Progenitor cell of endocrine pancreas (in vitro differentiated cells): ENCODE data around the gene KATNB1. TPM values are rescaled to one million over a fixed set of nuclear protein-coding genes. Genes with fewer than 3 reads are reported as not detected.
A peak's percentile ranks its signal among the peaks of the same experiment; 100 is the strongest.

Experiments
- DNase-seq: peaks from one replicate; pipeline ENCODE4 v3.0.0; 2021; ENCODE audit warnings: low spot score; ENCODE audit not compliant: unreplicated experiment
- H3K27ac Mint-ChIP-seq: 2 replicates; pipeline ENCODE4 v1.8.0; 2021; ENCODE audit warnings: mild to moderate bottlenecking, moderate library complexity, mixed read lengths
- H3K27me3 Mint-ChIP-seq: 2 replicates; pipeline ENCODE4 v1.8.0; 2021; ENCODE audit warnings: mixed read lengths
- H3K36me3 Mint-ChIP-seq: 2 replicates; pipeline ENCODE4 v1.8.0; 2022; ENCODE audit warnings: mixed read lengths; ENCODE audit not compliant: insufficient read depth
- H3K4me1 Mint-ChIP-seq: 2 replicates; pipeline ENCODE4 v1.8.0; 2021; ENCODE audit warnings: low read depth, mixed read lengths
- H3K4me3 Mint-ChIP-seq: 2 replicates; pipeline ENCODE4 v1.8.0; 2021; ENCODE audit warnings: low read depth, mild to moderate bottlenecking, moderate library complexity, mixed read lengths
- H3K9me3 Mint-ChIP-seq: 2 replicates; pipeline ENCODE4 v1.8.0; 2021; ENCODE audit warnings: low read depth, mixed read lengths
- total RNA-seq: library from RNA; stranded (reverse); gene quantifications from 2 replicates; pipeline ENCODE4 v1.2.1, GENCODE V29; 2021
- TF ChIP-seq, protein P1 (sequence below): fragments of 200-600 bp; sonication (generic); IDR thresholded peaks from one replicate; pipeline ENCODE4 v1.5.0; 2021; ENCODE audit warnings: antibody characterized with exemption, mild to moderate bottlenecking; ENCODE audit not compliant: unreplicated experiment

Gene KATNB1
- total RNA-seq, 1 donor from 2014 or later: 32.0 TPM

GRCh38 chr16:57753448-57754353 lies 18.1 kb downstream of the KATNB1 start:
- DNase-seq: no peak
- Mint-ChIP-seq H3K4me1 (no peaks in the 10 kb centered on the region), H3K27ac (no peak overlapping the region), H3K27me3 (no peaks in the 10 kb centered on the region), H3K9me3 (no peaks in the 10 kb centered on the region), H3K36me3 (peaks cover 4% of the 10 kb centered on the region), H3K4me3 (no peak overlapping the region)
- TF ChIP-seq, protein P1, sequence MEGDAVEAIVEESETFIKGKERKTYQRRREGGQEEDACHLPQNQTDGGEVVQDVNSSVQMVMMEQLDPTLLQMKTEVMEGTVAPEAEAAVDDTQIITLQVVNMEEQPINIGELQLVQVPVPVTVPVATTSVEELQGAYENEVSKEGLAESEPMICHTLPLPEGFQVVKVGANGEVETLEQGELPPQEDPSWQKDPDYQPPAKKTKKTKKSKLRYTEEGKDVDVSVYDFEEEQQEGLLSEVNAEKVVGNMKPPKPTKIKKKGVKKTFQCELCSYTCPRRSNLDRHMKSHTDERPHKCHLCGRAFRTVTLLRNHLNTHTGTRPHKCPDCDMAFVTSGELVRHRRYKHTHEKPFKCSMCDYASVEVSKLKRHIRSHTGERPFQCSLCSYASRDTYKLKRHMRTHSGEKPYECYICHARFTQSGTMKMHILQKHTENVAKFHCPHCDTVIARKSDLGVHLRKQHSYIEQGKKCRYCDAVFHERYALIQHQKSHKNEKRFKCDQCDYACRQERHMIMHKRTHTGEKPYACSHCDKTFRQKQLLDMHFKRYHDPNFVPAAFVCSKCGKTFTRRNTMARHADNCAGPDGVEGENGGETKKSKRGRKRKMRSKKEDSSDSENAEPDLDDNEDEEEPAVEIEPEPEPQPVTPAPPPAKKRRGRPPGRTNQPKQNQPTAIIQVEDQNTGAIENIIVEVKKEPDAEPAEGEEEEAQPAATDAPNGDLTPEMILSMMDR: no peak

GRCh38 chr16:57754354-57755060 lies 18.9 kb downstream of the KATNB1 start:
- H3K36me3 Mint-ChIP-seq: peaks cover 4% of the 10 kb centered on the region
- no peak overlapping the region for H3K4me3 Mint-ChIP-seq
- TF ChIP-seq, protein P1: no peak
- H3K27ac Mint-ChIP-seq: no peak overlapping the region
- H3K27me3 Mint-ChIP-seq: no peaks in the 10 kb centered on the region
- DNase-seq: no peak
- no peaks in the 10 kb centered on the region for H3K4me1 Mint-ChIP-seq
- H3K9me3 Mint-ChIP-seq: no peaks in the 10 kb centered on the region

DNA sequence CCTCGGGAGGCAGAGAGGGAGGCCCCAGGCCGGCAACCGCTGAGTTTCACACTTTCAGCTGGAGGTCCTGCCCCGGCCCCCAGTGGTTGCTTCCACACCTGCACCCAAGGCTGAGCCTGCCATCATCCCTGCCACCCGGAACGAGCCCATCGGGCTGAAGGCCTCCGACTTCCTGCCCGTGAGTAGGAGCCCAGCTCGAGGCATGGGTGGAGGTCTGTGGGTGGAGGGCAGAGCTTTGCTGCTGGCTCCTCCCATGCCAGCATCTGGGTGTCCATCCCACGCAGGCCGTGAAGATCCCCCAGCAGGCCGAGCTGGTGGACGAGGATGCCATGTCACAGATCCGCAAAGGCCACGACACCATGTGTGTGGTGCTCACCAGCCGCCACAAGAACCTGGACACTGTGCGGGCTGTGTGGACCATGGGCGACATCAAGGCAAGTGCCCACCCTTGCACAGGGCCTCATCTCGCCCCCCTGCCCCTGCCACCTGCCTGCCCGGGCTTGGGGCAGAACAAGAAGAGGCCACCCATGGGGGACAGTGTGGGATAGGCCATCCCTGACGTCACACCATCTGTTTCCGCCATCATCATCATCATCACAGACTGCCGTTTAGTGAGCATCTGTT lies 19.6 kb downstream of the KATNB1 start:
- H3K27me3 Mint-ChIP-seq: no peaks in the 10 kb centered on the region
- H3K27ac Mint-ChIP-seq: no peak overlapping the region
- DNase-seq: no peak
- H3K4me1 Mint-ChIP-seq: no peaks in the 10 kb centered on the region
- H3K4me3 Mint-ChIP-seq: no peak overlapping the region
- no peaks in the 10 kb centered on the region for H3K9me3 Mint-ChIP-seq
- TF ChIP-seq, protein P1: peak; percentile 17
- H3K36me3 Mint-ChIP-seq: peaks cover 9% of the 10 kb centered on the region

- H3K9me3 Mint-ChIP-seq: no peaks in the 10 kb centered on the region
- TF ChIP-seq, protein P1: no peak
These were observed 20.3 kb downstream of the KATNB1 start for GRCh38 chr16:57755726-57756423.

More at GRCh38 chr16:57755726-57756423, 20.3 kb downstream of the KATNB1 start:
- Mint-ChIP-seq H3K36me3 (peaks cover 9% of the 10 kb centered on the region), H3K27me3 (no peaks in the 10 kb centered on the region), H3K4me1 (no peaks in the 10 kb centered on the region), H3K4me3 (no peak overlapping the region), H3K27ac (no peak overlapping the region)
- no peak for DNase-seq
